T-helper 1 cell treated with Interleukin-12 subunit alpha and Interleukin-12 subunit beta and Interleukin-4 antibody, amounts not matched to agents 30 μg/mL and 1 μg/mL, for 36 hours (primary cell): ENCODE results near the gene PTPRE.
A peak's percentile ranks its signal among the peaks of the same experiment; 100 is the strongest.

Experiments
- H3K27ac Mint-ChIP-seq: one replicate; pipeline ENCODE4 v1.8.0; 2021; ENCODE audit warnings: mild to moderate bottlenecking, mixed read lengths
- H3K27me3 Mint-ChIP-seq: one replicate; pipeline ENCODE4 v1.8.0; 2021; ENCODE audit warnings: low read depth, mixed read lengths
- H3K36me3 Mint-ChIP-seq: one replicate; pipeline ENCODE4 v1.8.0; 2021; ENCODE audit warnings: low read depth, mixed read lengths
- H3K4me1 Mint-ChIP-seq: one replicate; pipeline ENCODE4 v1.8.0; 2021; ENCODE audit warnings: low read depth, mixed read lengths
- H3K4me3 Mint-ChIP-seq: one replicate; pipeline ENCODE4 v1.8.0; 2021; ENCODE audit warnings: mild to moderate bottlenecking, moderate library complexity, mixed read lengths
- H3K9me3 Mint-ChIP-seq: one replicate; pipeline ENCODE4 v1.8.0; 2021; ENCODE audit warnings: mixed read lengths

The PTPRE gene

DNA sequence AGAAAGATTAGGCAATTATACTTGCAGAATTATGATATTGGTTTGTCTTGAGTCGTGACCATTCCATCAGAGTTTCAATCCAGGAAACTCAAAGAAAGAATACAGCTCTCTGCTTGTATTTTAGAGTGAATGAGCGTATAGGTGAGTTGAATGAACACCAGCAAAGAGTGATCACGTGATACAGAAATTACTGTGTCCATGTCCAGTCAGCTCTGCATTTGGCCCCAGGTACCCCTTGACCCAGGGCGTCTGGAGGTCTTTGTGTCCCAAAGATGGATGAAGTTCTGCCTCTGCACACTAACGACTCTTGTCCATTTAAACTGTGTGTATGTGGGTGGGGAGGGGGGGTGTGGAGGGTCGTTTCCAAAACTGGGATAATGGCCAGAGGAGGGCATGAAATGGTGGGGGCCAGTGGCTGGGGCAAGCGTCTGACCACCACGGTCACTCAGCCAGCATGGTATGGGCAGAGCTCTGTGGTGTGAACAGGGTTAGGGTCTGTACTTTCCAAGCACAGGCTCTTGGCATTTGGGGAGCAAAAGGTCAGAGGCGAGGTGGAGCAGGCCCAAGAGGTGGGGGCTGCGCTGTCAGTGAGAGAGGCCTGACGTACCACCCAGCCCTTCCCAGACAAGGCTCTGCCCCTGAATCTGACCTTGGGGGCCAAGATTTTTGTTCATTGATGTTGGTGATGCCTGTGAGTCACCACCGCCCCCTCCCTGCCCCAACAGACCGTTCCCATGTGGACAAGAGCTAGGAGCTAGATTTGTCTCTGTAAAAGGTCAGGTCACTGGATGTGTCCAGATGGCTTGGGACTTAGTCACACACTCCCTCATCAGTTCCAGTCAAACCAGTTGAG is 1.4 kb downstream of the PTPRE start:
- Mint-ChIP-seq H3K27ac (no peak overlapping the region), H3K4me1 (no peaks in the 10 kb centered on the region), H3K27me3 (peaks cover 22% of the 10 kb centered on the region), H3K4me3 (peak overlapping the region; percentile 36), H3K9me3 (no peaks in the 10 kb centered on the region), H3K36me3 (no peaks in the 10 kb centered on the region)

DNA sequence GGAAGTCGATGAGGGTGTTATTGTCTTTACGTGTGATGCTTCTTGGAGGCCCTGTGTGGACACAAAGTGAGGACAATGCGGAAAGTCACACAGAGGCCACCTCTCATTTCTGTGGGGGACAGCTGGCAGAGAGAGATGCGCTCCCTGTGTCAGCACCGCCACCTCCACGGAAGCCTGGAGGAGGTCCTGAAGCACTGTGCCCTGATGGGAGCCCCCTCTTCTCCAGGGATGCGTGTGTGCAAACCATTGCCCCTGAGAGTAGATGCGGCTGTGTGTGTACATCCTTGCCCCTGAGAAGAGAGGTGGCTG is 2.0 kb downstream of the PTPRE start:
- Mint-ChIP-seq H3K4me3 (no peak overlapping the region), H3K36me3 (no peaks in the 10 kb centered on the region), H3K4me1 (no peaks in the 10 kb centered on the region), H3K27me3 (peaks cover 17% of the 10 kb centered on the region), H3K27ac (no peak overlapping the region), H3K9me3 (no peaks in the 10 kb centered on the region)

DNA sequence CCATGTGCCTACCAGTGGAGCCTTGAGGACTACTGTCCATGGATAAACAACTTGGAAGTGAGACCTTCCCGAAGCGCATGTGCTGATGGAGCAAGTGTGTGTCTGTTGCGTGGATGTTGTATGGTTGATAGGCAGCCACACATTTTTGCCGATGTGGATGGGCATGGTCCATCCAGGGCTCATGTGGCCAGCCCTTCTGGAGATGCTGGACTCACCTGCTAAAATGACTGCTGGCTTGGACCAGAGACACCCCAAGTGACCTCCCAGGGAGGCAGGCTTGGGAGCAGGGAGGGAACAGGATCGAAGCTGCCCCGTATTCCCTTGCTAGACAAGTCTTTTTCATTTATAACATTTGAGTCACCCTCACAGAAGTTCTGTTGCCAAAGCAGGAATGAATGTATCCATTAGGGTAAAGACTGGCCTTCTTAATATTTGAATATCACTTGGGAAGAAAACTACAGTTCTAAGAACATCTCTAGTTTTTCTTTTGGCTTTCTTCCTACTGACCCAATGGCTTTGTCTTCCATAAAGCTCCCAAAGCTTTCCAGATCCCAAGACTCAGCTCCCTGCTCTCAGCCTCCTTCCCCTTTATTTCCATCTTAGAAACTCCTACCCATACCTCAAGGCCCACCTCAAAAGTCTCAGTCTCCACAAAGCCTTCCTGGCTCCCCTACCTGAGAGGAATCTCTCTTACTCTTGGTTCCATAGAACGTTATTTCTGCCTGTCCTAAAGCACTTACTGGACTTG is 3.0 kb downstream of the PTPRE start:
- Mint-ChIP-seq H3K4me1 (no peaks in the 10 kb centered on the region), H3K4me3 (no peak overlapping the region), H3K9me3 (no peaks in the 10 kb centered on the region), H3K36me3 (no peaks in the 10 kb centered on the region), H3K27ac (no peak overlapping the region), H3K27me3 (peaks cover 12% of the 10 kb centered on the region)

DNA sequence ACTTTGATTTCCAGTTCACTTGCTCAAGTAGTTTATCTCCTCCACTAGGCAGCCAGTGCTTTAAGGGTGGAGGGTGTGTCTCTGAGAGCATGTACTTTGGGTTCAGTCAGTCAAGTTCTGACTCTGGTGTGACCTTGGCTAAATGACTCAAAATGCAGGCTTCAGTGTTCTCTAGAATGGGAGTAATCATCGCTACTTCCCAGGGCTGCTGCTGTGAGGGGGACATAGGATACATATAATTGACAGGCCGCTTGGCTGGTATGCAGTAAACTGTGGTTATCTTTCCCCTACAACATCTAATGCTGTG is 3.5 kb downstream of the PTPRE start:
- Mint-ChIP-seq H3K4me1 (no peaks in the 10 kb centered on the region), H3K9me3 (no peaks in the 10 kb centered on the region), H3K27ac (no peak overlapping the region), H3K36me3 (no peaks in the 10 kb centered on the region), H3K27me3 (peaks cover 12% of the 10 kb centered on the region), H3K4me3 (no peak overlapping the region)

DNA sequence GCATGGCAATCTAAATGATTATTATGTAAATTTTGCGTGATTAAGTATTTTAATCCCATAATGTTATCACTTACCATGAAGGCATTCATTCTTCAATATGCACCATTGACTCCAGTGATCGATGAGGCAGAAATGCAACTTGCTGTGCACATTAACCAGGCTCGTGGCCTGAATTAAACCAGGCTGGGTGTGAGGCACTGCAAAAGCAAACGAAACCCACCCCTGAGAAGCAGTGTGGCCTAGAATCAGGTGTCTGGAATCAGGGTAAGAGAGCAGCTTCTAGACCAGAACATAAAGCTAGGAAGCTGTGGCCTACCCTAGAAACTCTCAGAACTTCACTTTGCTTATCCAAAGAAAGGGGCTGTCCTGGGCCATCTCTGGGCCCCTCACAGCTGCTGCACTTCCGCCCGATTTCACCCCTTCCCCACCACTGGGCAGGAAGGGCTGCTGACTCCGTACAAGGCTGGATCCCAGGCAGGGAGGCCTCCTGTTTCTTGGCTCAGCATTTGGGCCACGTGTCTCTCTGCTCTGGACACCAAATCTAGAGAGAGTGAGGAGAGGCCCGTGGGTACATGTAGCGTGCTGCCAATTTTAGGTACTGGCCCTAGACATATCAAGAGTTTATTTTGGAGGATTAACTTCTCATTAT is 4.4 kb downstream of the PTPRE start:
- H3K4me3 Mint-ChIP-seq: no peak overlapping the region
- H3K27ac Mint-ChIP-seq: no peak overlapping the region
- H3K27me3 Mint-ChIP-seq: peaks cover 12% of the 10 kb centered on the region
- H3K36me3 Mint-ChIP-seq: peaks cover 4% of the 10 kb centered on the region
- peaks cover 7% of the 10 kb centered on the region for H3K9me3 Mint-ChIP-seq
- no peaks in the 10 kb centered on the region for H3K4me1 Mint-ChIP-seq

DNA sequence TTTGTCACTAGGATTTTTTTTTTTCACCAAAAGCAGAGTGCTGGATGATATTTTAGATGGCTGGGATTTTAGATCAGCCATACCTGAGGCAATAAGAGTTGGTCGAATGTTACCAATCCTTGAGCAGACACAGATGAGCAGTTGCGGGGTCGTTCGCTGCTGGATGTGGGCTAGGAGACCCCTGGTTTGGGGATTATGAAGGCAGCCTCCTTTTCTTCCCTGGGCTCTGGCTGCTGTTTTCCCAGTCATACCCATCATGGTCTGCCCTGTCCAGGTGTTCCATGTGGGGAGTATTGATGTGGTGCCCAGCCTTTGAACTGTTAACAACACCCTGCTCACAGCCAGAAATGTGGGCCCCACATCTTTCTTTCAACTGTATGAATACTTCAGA is 5.0 kb downstream of the PTPRE start:
- Mint-ChIP-seq H3K4me1 (no peaks in the 10 kb centered on the region), H3K36me3 (peaks cover 4% of the 10 kb centered on the region)

DNA sequence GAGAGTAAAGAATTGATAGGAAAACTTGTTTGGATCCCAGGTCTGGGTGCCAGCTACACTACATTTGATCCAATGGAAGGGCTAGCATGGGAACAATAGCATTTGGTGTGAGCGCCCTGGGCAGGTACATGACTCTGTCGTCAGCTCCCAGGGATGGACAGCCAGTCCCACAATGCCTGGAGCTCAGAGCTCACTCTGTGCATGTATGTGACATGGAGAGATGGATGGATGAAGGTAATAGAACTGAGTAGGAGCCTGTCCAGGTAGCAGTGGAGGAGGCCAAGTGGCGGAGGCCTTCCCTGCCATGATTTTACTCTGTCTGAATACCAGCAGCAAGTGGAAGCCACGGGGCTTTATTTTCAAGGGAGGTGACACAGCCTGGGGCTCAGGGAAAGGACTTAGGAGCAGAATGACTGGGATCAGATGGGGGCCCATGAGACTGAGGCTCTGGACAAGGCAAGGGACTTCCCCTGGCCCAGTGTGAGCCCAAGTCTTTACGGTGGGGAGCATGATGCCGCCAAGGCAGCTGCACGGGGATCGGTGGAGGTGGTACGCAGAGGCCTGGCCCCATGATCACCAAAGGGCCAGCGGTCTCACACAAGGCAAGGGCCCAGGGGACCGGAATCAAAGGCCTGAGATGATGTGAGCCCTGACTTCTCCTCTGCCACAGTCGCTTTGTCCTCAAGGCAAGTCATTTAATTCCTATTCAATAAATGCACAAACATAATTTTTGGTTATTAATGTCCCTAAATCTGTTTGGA is 5.9 kb downstream of the PTPRE start:
- Mint-ChIP-seq H3K27me3 (peaks cover 12% of the 10 kb centered on the region), H3K4me1 (no peaks in the 10 kb centered on the region), H3K27ac (no peak overlapping the region), H3K4me3 (no peak overlapping the region), H3K36me3 (peaks cover 4% of the 10 kb centered on the region), H3K9me3 (peaks cover 15% of the 10 kb centered on the region)

More for the DNA sequence above, 5.0 kb downstream of the PTPRE start:
- Mint-ChIP-seq H3K27me3 (peaks cover 12% of the 10 kb centered on the region), H3K27ac (no peak overlapping the region), H3K9me3 (peaks cover 13% of the 10 kb centered on the region), H3K4me3 (no peak overlapping the region)

DNA sequence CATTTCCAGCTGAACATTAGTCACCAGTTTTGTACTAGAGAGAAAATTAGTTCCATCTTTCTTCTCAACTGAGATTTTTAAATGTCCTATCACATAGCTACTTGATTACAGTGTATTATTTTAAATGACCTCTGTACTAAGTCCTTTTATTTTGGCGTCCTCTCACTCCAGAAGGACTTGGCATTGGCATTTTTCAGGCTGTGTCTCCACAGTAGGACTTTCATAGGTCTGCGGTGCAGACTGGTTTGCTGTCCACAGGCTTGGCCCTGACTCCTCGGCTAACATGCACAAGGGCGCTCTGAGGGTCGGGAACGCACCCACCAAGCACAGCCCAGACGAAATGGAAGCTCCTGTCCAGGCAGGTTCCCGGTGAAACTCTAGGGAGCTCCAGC is 6.5 kb downstream of the PTPRE start:
- Mint-ChIP-seq H3K9me3 (peaks cover 15% of the 10 kb centered on the region), H3K27me3 (peaks cover 9% of the 10 kb centered on the region), H3K27ac (no peak overlapping the region), H3K4me1 (no peaks in the 10 kb centered on the region), H3K36me3 (peaks cover 4% of the 10 kb centered on the region), H3K4me3 (no peak overlapping the region)

DNA sequence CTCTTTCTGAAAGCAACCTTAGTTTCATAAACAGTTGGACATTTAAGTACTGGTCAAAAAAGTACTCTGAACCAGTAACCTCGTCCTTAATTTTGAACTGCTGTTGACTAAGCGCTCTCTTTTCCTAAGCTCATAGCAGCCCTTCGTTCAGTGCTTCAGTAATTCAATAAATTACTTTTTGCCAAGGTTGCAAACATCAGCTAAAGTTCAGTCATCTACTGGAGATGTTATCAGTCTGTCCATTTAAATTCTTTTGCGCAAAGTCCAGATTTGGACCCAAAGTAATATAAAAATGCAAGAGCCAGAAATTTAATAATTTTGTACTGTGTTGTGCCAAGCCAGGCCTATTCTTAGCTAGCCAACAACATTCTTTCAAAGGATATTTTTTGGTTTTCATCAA is 8.4 kb downstream of the PTPRE start:
- Mint-ChIP-seq H3K9me3 (peaks cover 15% of the 10 kb centered on the region), H3K4me1 (peaks cover 8% of the 10 kb centered on the region), H3K36me3 (peaks cover 4% of the 10 kb centered on the region), H3K4me3 (no peak overlapping the region), H3K27ac (no peak overlapping the region), H3K27me3 (no peaks in the 10 kb centered on the region)

DNA sequence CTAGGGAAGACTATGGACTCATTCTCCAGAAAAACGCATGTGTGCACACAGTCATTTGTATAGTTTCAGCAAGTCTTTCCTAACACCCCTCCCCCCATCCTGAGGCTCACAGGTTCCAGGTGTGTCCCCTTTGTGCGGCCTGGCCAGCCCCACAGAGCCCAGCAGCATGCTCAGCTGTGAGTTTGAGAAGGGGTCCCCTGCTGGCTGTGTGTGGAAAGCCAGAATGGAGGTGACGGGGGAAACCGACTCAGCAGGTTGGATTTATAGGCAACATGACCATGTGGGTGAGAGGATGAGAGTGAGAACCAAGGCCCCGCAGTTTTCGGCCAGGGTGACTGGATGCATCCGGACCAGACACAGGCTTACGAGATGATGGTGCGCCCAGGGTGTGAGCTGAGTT is 9.9 kb downstream of the PTPRE start:
- no peak overlapping the region for H3K27ac Mint-ChIP-seq

DNA sequence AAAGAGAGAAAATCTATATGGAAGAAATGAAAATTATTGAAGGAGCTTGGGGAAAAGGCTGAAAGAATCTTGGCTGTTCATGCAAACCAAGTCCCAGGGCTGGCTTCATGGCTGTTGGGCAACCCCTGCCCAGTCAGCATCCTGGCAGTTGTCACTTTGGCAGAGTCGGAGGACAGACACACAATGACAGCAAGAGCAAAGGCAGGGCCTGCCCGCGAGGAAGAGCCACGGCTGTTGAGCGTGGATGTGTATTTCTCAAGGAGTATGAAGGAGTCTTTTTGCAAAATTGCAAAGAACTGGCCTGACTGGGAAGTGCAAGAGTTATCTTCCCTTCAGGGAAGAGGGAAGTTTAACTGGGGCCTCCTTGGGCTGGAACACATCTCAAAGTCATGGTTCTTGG is 11.7 kb downstream of the PTPRE start:
- H3K4me3 Mint-ChIP-seq: no peak overlapping the region
- peaks cover 8% of the 10 kb centered on the region for H3K4me1 Mint-ChIP-seq
- H3K36me3 Mint-ChIP-seq: peaks cover 4% of the 10 kb centered on the region
- H3K27me3 Mint-ChIP-seq: no peaks in the 10 kb centered on the region
- no peak overlapping the region for H3K27ac Mint-ChIP-seq
- peaks cover 15% of the 10 kb centered on the region for H3K9me3 Mint-ChIP-seq

More for the DNA sequence above, 9.9 kb downstream of the PTPRE start:
- Mint-ChIP-seq H3K4me3 (no peak overlapping the region), H3K36me3 (peaks cover 4% of the 10 kb centered on the region), H3K9me3 (peaks cover 15% of the 10 kb centered on the region), H3K4me1 (peaks cover 8% of the 10 kb centered on the region), H3K27me3 (no peaks in the 10 kb centered on the region)

DNA sequence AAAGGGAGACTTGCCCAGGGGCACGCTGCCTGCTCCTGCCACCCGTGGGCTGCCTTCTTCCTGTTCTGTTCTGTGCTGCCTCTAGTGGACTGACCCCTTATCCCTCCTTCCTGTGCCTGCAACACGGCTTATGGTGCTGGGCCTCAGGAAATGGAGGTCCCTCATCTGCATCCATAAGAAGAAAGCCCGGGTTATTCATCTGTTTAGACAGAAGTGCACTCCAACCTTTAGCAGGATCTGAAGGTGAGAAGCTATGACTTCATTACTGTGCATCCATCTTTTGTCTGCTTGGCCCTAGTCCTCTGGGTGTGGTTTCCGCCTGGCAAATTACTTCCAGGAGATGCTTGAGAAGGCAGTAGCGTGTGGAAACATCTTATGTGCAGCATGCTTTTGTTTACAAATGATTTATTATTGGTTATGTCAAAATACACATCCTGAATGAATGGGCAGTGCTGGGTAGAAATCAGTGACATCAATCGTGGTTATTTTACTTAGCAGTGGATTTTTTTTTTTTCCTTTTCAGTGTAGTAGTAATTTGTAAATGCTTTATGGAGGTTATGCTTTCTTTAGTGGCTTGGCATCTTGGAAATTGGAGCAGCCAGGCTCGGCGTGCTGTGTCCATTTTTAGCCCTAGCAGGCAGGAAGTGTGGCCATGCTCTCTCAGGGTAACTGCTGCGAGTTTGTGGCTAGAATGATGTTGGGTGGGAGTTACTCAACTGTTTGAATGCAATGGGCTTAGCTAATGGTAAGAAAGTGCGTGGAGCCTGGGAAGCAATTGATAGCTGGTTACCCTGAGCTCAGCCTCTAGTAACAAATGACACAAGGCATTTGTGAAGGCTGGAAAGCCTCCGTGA is 12.7 kb downstream of the PTPRE start:
- no peaks in the 10 kb centered on the region for H3K27me3 Mint-ChIP-seq
- H3K36me3 Mint-ChIP-seq: peaks cover 4% of the 10 kb centered on the region
- peaks cover 8% of the 10 kb centered on the region for H3K4me1 Mint-ChIP-seq
- H3K27ac Mint-ChIP-seq: no peak overlapping the region
- H3K4me3 Mint-ChIP-seq: no peak overlapping the region
- peaks cover 15% of the 10 kb centered on the region for H3K9me3 Mint-ChIP-seq

DNA sequence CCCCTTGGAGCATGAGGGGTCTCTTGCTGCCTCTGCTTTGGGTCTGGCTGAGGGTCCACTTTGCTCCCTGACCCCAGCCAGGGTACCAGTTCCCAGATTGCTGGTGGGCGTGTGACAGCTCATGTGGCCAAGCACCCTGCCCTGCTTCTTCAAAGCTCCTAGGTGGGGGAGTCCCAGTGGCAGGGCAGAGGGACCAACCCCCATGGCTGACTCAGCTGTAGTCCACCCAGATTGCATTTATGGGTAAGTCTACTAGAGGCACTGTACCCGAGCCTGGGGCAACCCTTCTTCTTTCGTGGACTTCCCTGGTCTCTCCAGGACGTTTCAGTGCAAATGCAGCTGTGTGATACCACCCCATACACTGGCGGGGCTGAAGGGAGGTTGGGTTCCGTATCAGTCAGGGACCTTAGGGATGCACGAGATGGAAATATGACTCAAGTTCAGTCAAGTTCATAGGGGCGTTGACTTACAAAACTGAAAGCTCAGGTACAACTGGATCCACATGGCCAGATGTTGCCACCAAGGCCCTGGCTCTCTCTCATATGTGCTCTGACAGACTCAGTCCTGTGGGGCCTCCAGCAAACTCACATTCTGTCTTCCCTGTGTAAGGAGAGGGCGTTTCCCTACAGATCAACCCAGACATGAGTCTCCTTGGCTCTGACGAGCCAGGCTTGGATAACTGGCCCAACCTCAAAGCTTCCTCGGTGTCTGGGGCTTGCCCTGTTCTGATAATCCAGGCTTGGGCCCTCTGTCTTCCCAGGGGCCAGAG is 13.6 kb downstream of the PTPRE start:
- no peaks in the 10 kb centered on the region for H3K27me3 Mint-ChIP-seq
- H3K27ac Mint-ChIP-seq: no peak overlapping the region
- H3K4me3 Mint-ChIP-seq: no peak overlapping the region
- H3K4me1 Mint-ChIP-seq: peaks cover 13% of the 10 kb centered on the region
- peaks cover 15% of the 10 kb centered on the region for H3K9me3 Mint-ChIP-seq
- H3K36me3 Mint-ChIP-seq: peaks cover 4% of the 10 kb centered on the region
